C4-2B (cell line): ENCODE data around the gene COMMD1.

Source experiments
- H3K27ac ChIP-seq: fragments of 450-650 bp; 2 replicates; pipeline ENCODE4 v1.5.1; 2017
- ZFX ChIP-seq: fragments of 450-650 bp; IDR thresholded peaks from 2 replicates; pipeline ENCODE4 v1.6.1; 2017
- TF ChIP-seq, protein P1 (sequence below): fragments of 450-650 bp; conservative IDR thresholded peaks from 2 replicates; pipeline ENCODE4 v1.5.1; 2017; ENCODE audit warnings: mild to moderate bottlenecking

The COMMD1 gene

GRCh38 chr2:62065243-62065642 is 159.8 kb downstream of the COMMD1 start:
- TF ChIP-seq ZFX: no peak
- TF ChIP-seq, protein P1, sequence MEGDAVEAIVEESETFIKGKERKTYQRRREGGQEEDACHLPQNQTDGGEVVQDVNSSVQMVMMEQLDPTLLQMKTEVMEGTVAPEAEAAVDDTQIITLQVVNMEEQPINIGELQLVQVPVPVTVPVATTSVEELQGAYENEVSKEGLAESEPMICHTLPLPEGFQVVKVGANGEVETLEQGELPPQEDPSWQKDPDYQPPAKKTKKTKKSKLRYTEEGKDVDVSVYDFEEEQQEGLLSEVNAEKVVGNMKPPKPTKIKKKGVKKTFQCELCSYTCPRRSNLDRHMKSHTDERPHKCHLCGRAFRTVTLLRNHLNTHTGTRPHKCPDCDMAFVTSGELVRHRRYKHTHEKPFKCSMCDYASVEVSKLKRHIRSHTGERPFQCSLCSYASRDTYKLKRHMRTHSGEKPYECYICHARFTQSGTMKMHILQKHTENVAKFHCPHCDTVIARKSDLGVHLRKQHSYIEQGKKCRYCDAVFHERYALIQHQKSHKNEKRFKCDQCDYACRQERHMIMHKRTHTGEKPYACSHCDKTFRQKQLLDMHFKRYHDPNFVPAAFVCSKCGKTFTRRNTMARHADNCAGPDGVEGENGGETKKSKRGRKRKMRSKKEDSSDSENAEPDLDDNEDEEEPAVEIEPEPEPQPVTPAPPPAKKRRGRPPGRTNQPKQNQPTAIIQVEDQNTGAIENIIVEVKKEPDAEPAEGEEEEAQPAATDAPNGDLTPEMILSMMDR: no peak
- no peak overlapping the region for H3K27ac ChIP-seq

GRCh38 chr2:62071126-62071598 is 165.7 kb downstream of the COMMD1 start:
- TF ChIP-seq ZFX: no peak
- TF ChIP-seq, protein P1: no peak
- no peak overlapping the region for H3K27ac ChIP-seq

GRCh38 chr2:62071760-62072680 is 166.5 kb downstream of the COMMD1 start:
- no peak for TF ChIP-seq ZFX
- TF ChIP-seq, protein P1: no peak
- no peak overlapping the region for H3K27ac ChIP-seq

GRCh38 chr2:62074233-62074632 is 168.8 kb downstream of the COMMD1 start:
- H3K27ac ChIP-seq: no peak overlapping the region
- TF ChIP-seq ZFX: no peak
- TF ChIP-seq, protein P1: no peak

DNA sequence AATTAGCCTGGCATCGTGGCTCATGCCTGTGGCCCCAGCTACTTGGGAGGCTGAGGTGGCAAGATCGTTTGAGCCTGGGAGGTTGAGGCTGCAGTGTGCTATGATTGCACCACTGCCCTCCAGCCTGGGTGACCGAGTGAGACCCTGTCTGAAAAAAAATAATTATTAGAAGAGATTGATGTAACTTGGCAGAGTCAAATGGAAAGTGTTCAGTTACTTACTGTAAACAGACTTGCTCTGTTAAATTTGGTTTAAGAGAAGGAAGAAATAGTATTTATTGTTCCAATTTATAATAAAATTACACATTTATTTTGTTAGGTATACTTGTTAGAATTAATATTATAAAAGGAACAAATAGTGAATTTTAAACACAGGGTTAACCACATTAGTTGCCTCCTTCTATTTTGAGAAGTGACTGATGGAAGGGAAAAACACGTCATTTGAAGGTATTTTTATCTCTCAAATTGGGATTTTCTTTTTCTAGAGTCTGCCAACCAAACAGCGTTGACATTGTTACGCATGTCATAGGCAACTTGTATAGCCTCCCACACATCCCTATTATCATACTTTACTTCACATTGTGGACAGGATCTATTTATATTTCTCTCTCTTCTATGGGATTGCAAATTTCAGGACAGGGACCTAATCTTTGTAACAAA is 171.6 kb downstream of the COMMD1 start:
- no peak for TF ChIP-seq ZFX
- TF ChIP-seq, protein P1: no peak
- H3K27ac ChIP-seq: no peak overlapping the region

- no peak for TF ChIP-seq ZFX
- no peak overlapping the region for H3K27ac ChIP-seq
These were observed 179.3 kb downstream of the COMMD1 start for GRCh38 chr2:62084801-62085200.

DNA sequence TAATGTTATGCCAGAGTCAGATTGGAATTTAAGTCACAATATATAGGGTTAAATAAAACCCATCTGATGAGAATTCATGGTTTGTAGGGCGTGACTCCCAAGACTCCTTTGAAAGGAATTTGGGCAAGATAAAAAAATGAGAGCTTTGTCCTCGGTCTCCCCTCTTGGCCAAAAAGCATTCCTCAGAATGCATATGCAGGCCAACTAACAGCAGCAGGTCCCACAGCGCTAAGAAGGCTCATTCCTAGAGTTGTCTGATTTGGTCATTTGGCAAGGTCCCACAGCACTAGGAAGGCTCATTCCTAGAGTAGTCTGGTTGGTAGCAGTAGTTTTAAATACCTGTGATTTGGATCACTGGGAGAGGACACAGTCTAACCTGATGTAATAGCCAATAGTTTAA is 184.2 kb downstream of the COMMD1 start:
- TF ChIP-seq, protein P1: no peak
- no peak for TF ChIP-seq ZFX
- no peak overlapping the region for H3K27ac ChIP-seq
